MCF 10A (cell line): Measurements from ENCODE around the gene TRPC4AP. TPM values are rescaled to one million over a fixed set of nuclear protein-coding genes. Genes with fewer than 3 reads are reported as not detected.
A peak's percentile ranks its signal among the peaks of the same experiment; 100 is the strongest.

Source experiments
- BruUV-seq: library from RNA; stranded (reverse); fragments of 400-500 nt; replicated peaks from 2 replicates; lab custom pipeline; 2021; lab: Mats Ljungman, UMichigan
- CTCF ChIA-PET: fragments of 300-600 bp; sonication (Branson Sonifier 250); formaldehyde crosslinking; extraction: SDS; loops from one replicate; lab custom pipeline; 2021; ENCODE audit warnings: antibody characterized with exemption, inconsistent platforms; lab: Yijun Ruan, JAX
- POLR2A ChIA-PET: fragments of 300-600, 350-650 bp; sonication (Branson Sonifier 250); formaldehyde crosslinking; extraction: SDS; loops from one replicate; lab custom pipeline; 2020; ENCODE audit warnings: antibody characterized with exemption, inconsistent platforms; lab: Yijun Ruan, JAX
- DNase-seq: peaks from one replicate; pipeline ENCODE4 v3.0.0-alpha.2; 2018; ENCODE audit not compliant: unreplicated experiment
- H3K27ac Mint-ChIP-seq: one replicate; pipeline ENCODE4 v1.8.0; 2022; ENCODE audit warnings: mild to moderate bottlenecking, low read depth, mixed read lengths; ENCODE audit not compliant: unreplicated experiment
- H3K27me3 Mint-ChIP-seq: one replicate; pipeline ENCODE4 v1.8.0; 2022; ENCODE audit warnings: mixed read lengths; ENCODE audit not compliant: insufficient read depth, unreplicated experiment
- H3K36me3 Mint-ChIP-seq: one replicate; pipeline ENCODE4 v1.8.0; 2022; ENCODE audit warnings: mild to moderate bottlenecking, moderate library complexity, mixed read lengths; ENCODE audit not compliant: insufficient read depth, unreplicated experiment
- H3K4me1 Mint-ChIP-seq: one replicate; pipeline ENCODE4 v1.8.0; 2022; ENCODE audit warnings: mixed read lengths; ENCODE audit not compliant: insufficient read depth, unreplicated experiment
- H3K4me3 Mint-ChIP-seq: one replicate; pipeline ENCODE4 v1.8.0; 2022; ENCODE audit warnings: mild to moderate bottlenecking, moderate library complexity, mixed read lengths; ENCODE audit not compliant: unreplicated experiment
- H3K9me3 Mint-ChIP-seq: one replicate; pipeline ENCODE4 v1.8.0; 2022; ENCODE audit warnings: mixed read lengths; ENCODE audit not compliant: unreplicated experiment
- intact Hi-C: fragments of 100-400 bp; cut with micrococcal nuclease; formaldehyde crosslinking; loops from 2 replicates; pipeline ENCODE4 v1.14.1; 2022
- total RNA-seq: library from RNA; stranded (reverse); gene quantifications from 2 replicates; pipeline ENCODE4 v1.2.3, GENCODE V29; 2022
- TF ChIP-seq, protein P1 (sequence below): fragments of 200-600 bp; IDR thresholded peaks from one replicate; pipeline ENCODE4 v1.8.0; 2022; ENCODE audit warnings: antibody characterized with exemption, mild to moderate bottlenecking; ENCODE audit not compliant: unreplicated experiment

Gene TRPC4AP
- total RNA-seq, 1 experiment from 2014 or later = 51.8 TPM

DNA sequence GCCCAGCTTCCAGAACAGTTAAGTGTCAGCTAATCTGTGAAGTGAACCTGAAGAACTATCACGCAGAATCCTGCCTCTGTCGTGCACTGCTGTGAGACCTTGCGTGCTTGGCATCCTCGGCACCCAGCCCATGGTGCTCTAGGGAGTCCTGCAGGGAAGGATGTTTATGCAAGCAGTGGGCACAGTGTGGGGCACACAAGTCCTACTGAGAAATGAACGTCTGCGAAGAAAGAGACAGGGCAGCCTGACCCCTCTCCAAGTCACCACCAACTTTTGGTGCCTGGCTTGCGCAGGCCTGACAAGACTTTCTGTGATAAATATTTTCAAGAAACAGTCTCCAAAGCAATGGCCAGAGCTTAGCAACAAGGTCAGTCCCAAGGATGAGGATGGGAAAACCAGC is 69.0 kb downstream of the TRPC4AP start:
- intact Hi-C loops = no loop called here
- Mint-ChIP-seq H3K27ac (no peak overlapping the region), H3K4me3 (no peak overlapping the region), H3K9me3 (no peaks in the 10 kb centered on the region), H3K27me3 (no peaks in the 10 kb centered on the region), H3K4me1 (peaks cover 5% of the 10 kb centered on the region), H3K36me3 (peaks cover 70% of the 10 kb centered on the region)
- DNase-seq = no peak
- ChIA-PET POLR2A (interaction anchor here (0.9 kb wide), 1 partner anchor 19 kb away, joined by 3 read pairs; no protein-coding TSS in a partner anchor), CTCF (interaction anchor here (0.7 to 2.2 kb wide), 4 partner anchors 11 to 1934 kb away, joined by 3 to 6 read pairs (median 4); no protein-coding TSS in a partner anchor)
- TF ChIP-seq, protein P1, sequence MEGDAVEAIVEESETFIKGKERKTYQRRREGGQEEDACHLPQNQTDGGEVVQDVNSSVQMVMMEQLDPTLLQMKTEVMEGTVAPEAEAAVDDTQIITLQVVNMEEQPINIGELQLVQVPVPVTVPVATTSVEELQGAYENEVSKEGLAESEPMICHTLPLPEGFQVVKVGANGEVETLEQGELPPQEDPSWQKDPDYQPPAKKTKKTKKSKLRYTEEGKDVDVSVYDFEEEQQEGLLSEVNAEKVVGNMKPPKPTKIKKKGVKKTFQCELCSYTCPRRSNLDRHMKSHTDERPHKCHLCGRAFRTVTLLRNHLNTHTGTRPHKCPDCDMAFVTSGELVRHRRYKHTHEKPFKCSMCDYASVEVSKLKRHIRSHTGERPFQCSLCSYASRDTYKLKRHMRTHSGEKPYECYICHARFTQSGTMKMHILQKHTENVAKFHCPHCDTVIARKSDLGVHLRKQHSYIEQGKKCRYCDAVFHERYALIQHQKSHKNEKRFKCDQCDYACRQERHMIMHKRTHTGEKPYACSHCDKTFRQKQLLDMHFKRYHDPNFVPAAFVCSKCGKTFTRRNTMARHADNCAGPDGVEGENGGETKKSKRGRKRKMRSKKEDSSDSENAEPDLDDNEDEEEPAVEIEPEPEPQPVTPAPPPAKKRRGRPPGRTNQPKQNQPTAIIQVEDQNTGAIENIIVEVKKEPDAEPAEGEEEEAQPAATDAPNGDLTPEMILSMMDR = no peak
- no TSS peak for BruUV-seq

DNA sequence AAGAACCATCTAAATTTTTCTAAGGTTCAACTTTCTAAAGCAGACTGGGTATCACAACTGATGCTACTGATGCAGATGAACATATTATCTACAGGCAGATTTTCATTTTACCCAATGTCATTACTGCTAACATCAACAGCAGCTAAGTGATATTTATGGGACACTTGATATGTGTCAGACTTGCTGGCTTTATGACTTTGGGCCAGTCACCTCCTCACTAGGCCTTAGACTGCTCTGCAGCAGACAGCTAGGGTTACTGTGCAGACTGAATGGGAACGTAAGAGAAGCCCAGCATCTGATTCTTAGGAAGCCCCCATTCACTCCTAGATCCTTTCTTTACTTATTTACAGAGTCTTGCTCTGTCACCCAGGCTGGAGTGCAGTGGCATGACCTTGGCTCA is 70.8 kb downstream of the TRPC4AP start:
- intact Hi-C loops = no loop called here
- H3K4me1 Mint-ChIP-seq = peaks cover 5% of the 10 kb centered on the region

DNA sequence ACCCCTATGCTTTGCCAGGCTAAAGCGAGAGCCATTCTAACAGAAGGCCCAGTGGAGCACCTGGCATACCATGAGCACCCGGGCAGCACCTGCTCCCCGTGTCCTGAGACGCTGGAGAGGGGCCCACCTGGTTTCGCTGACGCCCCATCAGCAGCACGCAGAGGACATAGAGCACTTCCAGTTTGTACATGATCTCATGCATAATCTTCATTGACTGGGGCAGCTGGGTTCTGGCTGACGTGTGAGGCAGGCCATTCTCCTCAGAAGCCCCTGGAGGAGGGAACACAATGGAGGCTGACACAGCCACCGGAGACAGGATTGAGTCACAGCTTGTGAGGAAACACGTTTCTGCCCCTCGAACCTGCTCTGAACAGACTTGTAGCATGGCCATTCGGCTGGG is 71.5 kb downstream of the TRPC4AP start:
- TF ChIP-seq, protein P1 = no peak
- no TSS peak for BruUV-seq
- ChIA-PET CTCF (interaction anchor here (0.6 to 0.9 kb wide), 2 partner anchors 146 to 216 kb away, joined by 3 read pairs; no protein-coding TSS in a partner anchor), POLR2A (no interaction called here)
- Mint-ChIP-seq H3K4me3 (no peak overlapping the region), H3K36me3 (peaks cover 53% of the 10 kb centered on the region), H3K27ac (peak overlapping the region; percentile 49), H3K9me3 (no peaks in the 10 kb centered on the region), H3K27me3 (no peaks in the 10 kb centered on the region), H3K4me1 (peaks cover 5% of the 10 kb centered on the region)
- DNase-seq = no peak
- intact Hi-C loops = no loop called here

More for the DNA sequence above, 70.8 kb downstream of the TRPC4AP start:
- Mint-ChIP-seq H3K27me3 (no peaks in the 10 kb centered on the region), H3K36me3 (peaks cover 59% of the 10 kb centered on the region), H3K27ac (no peak overlapping the region), H3K4me3 (no peak overlapping the region), H3K9me3 (no peaks in the 10 kb centered on the region)
- CTCF ChIA-PET = interaction anchor here (2.0 kb wide), 1 partner anchor 146 kb away, joined by 5 read pairs; no protein-coding TSS in a partner anchor
- POLR2A ChIA-PET = no interaction called here
- no peak for DNase-seq
- TF ChIP-seq, protein P1 = no peak
- no TSS peak for BruUV-seq

DNA sequence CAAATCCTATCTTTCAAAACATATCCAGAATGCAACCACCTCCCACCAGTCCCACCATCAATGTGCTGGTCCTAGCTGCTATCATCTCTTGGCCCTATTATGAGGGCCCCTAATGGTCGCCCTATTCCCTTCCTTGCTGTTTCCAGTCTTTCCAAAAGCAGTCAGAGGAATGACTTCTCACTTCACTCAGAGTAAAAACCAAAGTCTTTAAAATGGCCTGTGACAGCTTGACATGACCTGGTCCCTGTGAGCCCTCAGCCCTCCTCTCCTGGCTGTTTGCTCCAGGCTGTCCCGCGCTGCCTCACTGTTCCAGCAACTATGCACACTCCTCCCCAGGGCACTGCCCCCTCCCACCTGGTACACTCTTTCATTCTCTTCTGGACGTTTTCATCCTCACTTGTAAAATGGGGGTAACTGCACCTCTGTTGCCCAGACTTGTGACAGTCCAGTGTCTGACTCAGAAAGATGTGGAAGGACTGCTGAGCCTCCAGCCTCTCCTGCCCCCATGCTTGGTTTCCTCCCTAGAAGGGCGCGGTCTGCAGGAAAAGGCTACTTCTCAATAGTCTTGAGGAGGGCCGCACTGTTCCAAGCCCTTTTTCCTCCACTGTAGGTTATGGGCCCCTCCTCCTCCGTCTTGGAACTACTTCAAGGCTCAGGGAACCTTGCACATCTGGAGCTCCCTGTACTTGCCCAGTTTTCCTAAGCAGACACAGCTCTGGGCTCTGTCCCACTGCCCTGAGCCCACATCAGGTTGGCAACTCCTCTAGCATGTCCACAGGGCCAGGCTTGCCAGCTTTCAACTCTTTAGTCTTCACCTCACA is 72.3 kb downstream of the TRPC4AP start:
- H3K27me3 Mint-ChIP-seq = no peaks in the 10 kb centered on the region
- no peaks in the 10 kb centered on the region for H3K9me3 Mint-ChIP-seq
- TF ChIP-seq, protein P1 = no peak
- POLR2A ChIA-PET = interaction anchor here (0.7 kb wide), 1 partner anchor 13 kb away, joined by 3 read pairs; no protein-coding TSS in a partner anchor
- no TSS peak for BruUV-seq
- H3K4me1 Mint-ChIP-seq = peaks cover 5% of the 10 kb centered on the region
- no peak overlapping the region for H3K4me3 Mint-ChIP-seq
- no peak for DNase-seq
- H3K27ac Mint-ChIP-seq = peak overlapping the region; percentile 61
- peaks cover 54% of the 10 kb centered on the region for H3K36me3 Mint-ChIP-seq
- intact Hi-C loops = no loop called here
- CTCF ChIA-PET = interaction anchor here (0.6 to 0.9 kb wide), 2 partner anchors 145 to 215 kb away, joined by 3 read pairs; no protein-coding TSS in a partner anchor
